HepG2 (cell line): Measurements from ENCODE around the gene CDX1. TPM values are rescaled to one million over a fixed set of nuclear protein-coding genes. Genes with fewer than 3 reads are reported as not detected.

Experiments used
- ARID2 ChIP-seq: sonication (generic); formaldehyde crosslinking; IDR thresholded peaks from 2 replicates; pipeline ENCODE4 v1.8.1; 2022; ENCODE audit warnings: mild to moderate bottlenecking, missing genetic modification reagents, borderline replicate concordance
- ARID3A ChIP-seq: IDR thresholded peaks from 2 replicates; pipeline ENCODE4 v1.6.1; 2012; ENCODE audit warnings: low read depth, low read length, improper control_type of control experiment
- ARID5B ChIP-seq: IDR thresholded peaks from 2 replicates; pipeline ENCODE4 v1.4.0; 2020; ENCODE audit warnings: mild to moderate bottlenecking, missing genetic modification reagents
- CTCF ChIP-seq: sonication (generic); formaldehyde crosslinking; IDR thresholded peaks from 2 replicates; pipeline ENCODE4 v1.5.0; 2020; ENCODE audit warnings: mild to moderate bottlenecking, missing genetic modification reagents, moderate library complexity
- DNMT1 ChIP-seq: sonication (generic); formaldehyde crosslinking; IDR thresholded peaks from 2 replicates; pipeline ENCODE4 v1.5.1; 2020; ENCODE audit warnings: mild to moderate bottlenecking, missing genetic modification reagents
- EEA1 ChIP-seq: sonication (generic); formaldehyde crosslinking; IDR thresholded peaks from 2 replicates; pipeline ENCODE4 v1.5.1; 2020; ENCODE audit warnings: mild to moderate bottlenecking, missing genetic modification reagents, borderline replicate concordance
- EHMT2 ChIP-seq: fragments of 200-600 bp; sonication (generic); IDR thresholded peaks from 2 replicates; pipeline ENCODE4 v1.7.0; 2017; ENCODE audit warnings: antibody characterized with exemption, low read depth, low read length, borderline replicate concordance
- ETV5 ChIP-seq: IDR thresholded peaks from 2 replicates; pipeline ENCODE4 v1.6.1; 2018; ENCODE audit warnings: missing biosample characterization, missing genetic modification reagents, inconsistent platforms, borderline replicate concordance
- FOXK2 ChIP-seq: fragments of 450-650 bp; IDR thresholded peaks from 2 replicates; pipeline ENCODE4 v1.6.1; 2016
- HDAC1 ChIP-seq: sonication (generic); formaldehyde crosslinking; IDR thresholded peaks from 2 replicates; pipeline ENCODE4 v1.5.1; 2020; ENCODE audit warnings: mild to moderate bottlenecking, missing genetic modification reagents
- MAF1 ChIP-seq: sonication (generic); formaldehyde crosslinking; IDR thresholded peaks from 2 replicates; pipeline ENCODE4 v1.5.0; 2020; ENCODE audit warnings: missing genetic modification reagents, borderline replicate concordance
- PCBP2 ChIP-seq: fragments of 200-400 bp; formaldehyde crosslinking; optimal IDR thresholded peaks from 2 replicates; pipeline ENCODE3; 2018; ENCODE audit warnings: low read length, low read depth; ENCODE audit not compliant: poor library complexity, severe bottlenecking
- RFX5 ChIP-seq: IDR thresholded peaks from 2 replicates; pipeline ENCODE4 v1.6.1; 2011; ENCODE audit warnings: low read depth, low read length, improper control_type of control experiment
- SUZ12 ChIP-seq: fragments of 150-350 bp; IDR thresholded peaks from 2 replicates; pipeline ENCODE4 v1.6.1; 2014; ENCODE audit warnings: low read depth, low read length
- U2AF2 ChIP-seq: fragments of 200-400 bp; formaldehyde crosslinking; IDR thresholded peaks from 2 replicates; pipeline ENCODE4 v1.6.1; 2017; ENCODE audit warnings: low read depth, mild to moderate bottlenecking, low read length
- ZFYVE20 ChIP-seq: sonication (generic); formaldehyde crosslinking; IDR thresholded peaks from 2 replicates; pipeline ENCODE4 v1.8.0; 2023; ENCODE audit warnings: low read depth, mild to moderate bottlenecking, moderate library complexity, missing genetic modification reagents, borderline replicate concordance
- ZNF282 ChIP-seq: fragments of 450-650 bp; IDR thresholded peaks from 2 replicates; pipeline ENCODE4 v1.6.1; 2018; ENCODE audit not compliant: partially characterized antibody
- ZNF784 ChIP-seq: sonication (generic); formaldehyde crosslinking; IDR thresholded peaks from 2 replicates; pipeline ENCODE4 v1.5.1; 2020; ENCODE audit warnings: missing genetic modification reagents, mild to moderate bottlenecking, borderline replicate concordance
- polyA plus RNA-seq, 8 experiments: library from polyadenylated mRNA; depleted of rRNA in 3 of 8; stranded (reverse) in 7 of 8; unstranded in 1 of 8; fragments of >200 nt; fragmentation: Illumina TruSeq in 4 of 8; extraction: Trizol in 4 of 8; gene quantifications; 2 replicates each; pipeline versions ENCODE4 v1.2.1 to v1.2.3, GENCODE V29; 2011 to 2016; ENCODE audit warnings: low read depth in 4 of 8, missing spikeins in 1 of 8, mixed read lengths in 1 of 8; ENCODE audit not compliant: insufficient read depth in 1 of 8
- total RNA-seq, 5 experiments: library from RNA; depleted of rRNA; stranded (reverse); fragments of >200 nt; fragmentation: Illumina TruSeq; extraction: Trizol; gene quantifications; 2 replicates each; pipeline ENCODE4 v1.2.3, GENCODE V29; 2016; ENCODE audit warnings: low read depth in 1 of 5

CDX1 gene
- total and polyA plus RNA-seq, 2 of the 13 experiments (the other 11 are each of a cell fraction or from before 2014, with no cell fraction given): not detected

GRCh38 chr5:150129813-150130492 is 36.6 kb upstream of the CDX1 start (continued):
- TF ChIP-seq ARID5B (CRISPR knock-in tag) (peak; percentile 58), HDAC1 (CRISPR knock-in tag) (no peak), EHMT2 (no peak), DNMT1 (CRISPR knock-in tag) (0 out of 2 replicates have a peak, but pooled peaks have one; percentile 66), ZFYVE20 (CRISPR knock-in tag) (no peak), ZNF282 (no peak), CTCF (CRISPR knock-in tag) (peak; percentile 99), FOXK2 (no peak), EEA1 (no peak), ETV5 (CRISPR knock-in tag) (no peak), ARID2 (CRISPR knock-in tag) (no peak), SUZ12 (no peak), RFX5 (no peak), U2AF2 (no peak), ZNF784 (CRISPR knock-in tag) (no peak), PCBP2 (no peak), ARID3A (0 out of 2 replicates have a peak, but pooled peaks have one; percentile 11), MAF1 (CRISPR knock-in tag) (no peak)
